Prostate gland (tissue), 2 donors: ENCODE results near the gene CCDC78. TPM values are rescaled to one million over a fixed set of nuclear protein-coding genes. Genes with fewer than 3 reads are reported as not detected.
A peak's percentile ranks its signal among the peaks of the same experiment; 100 is the strongest.

Experiments used
- DNase-seq: peaks from one replicate; pipeline ENCODE4 v3.0.0-alpha.2; 2019; ENCODE audit warnings: low spot score
- H3K27ac ChIP-seq, 2 donors: fragments of 200-600 bp; sonication (generic); 2 replicates each; pipeline ENCODE4 v1.5.1; 2017 to 2019
- H3K27me3 ChIP-seq: fragments of 200-600 bp; sonication (generic); replicated peaks from 2 replicates; pipeline ENCODE4 v1.5.1; 2019; ENCODE audit not compliant: insufficient read depth
- H3K36me3 ChIP-seq, 2 donors: fragments of 200-600 bp; sonication (generic); 1 replicate in 1 of 2; 2 replicates in 1 of 2; pipeline versions ENCODE4 v1.5.1 to v1.8.1; 2017 to 2019
- H3K4me1 ChIP-seq: fragments of 200-600 bp; sonication (generic); replicated peaks from 2 replicates; pipeline ENCODE4 v1.5.1; 2019
- H3K4me3 ChIP-seq, 2 donors: fragments of 200-600 bp; sonication (generic); 2 replicates each; pipeline ENCODE4 v1.5.1; 2017 to 2019
- H3K9me3 ChIP-seq: fragments of 200-600 bp; sonication (generic); 2 replicates; pipeline ENCODE4 v1.5.1; 2017
- CTCF ChIP-seq, 4 experiments: fragments of 200-600 bp in 2 of 4; fragments of 450-650 bp in 2 of 4; sonication (generic) in 2 of 4; IDR thresholded peaks; 1 replicate in 3 of 4; 2 replicates in 1 of 4; pipeline ENCODE4 v1.5.1; 2016 to 2019; ENCODE audit warnings: antibody characterized with exemption in 4 of 4, mild to moderate bottlenecking in 2 of 4, moderate library complexity in 2 of 4
- POLR2A ChIP-seq: fragments of 450-650 bp; IDR thresholded peaks from one replicate; pipeline ENCODE4 v1.6.1; 2016; ENCODE audit warnings: antibody characterized with exemption, mild to moderate bottlenecking
- POLR2AphosphoS5 ChIP-seq: sonication (generic); formaldehyde crosslinking; IDR thresholded peaks from one replicate; pipeline ENCODE4 v1.6.1; 2017; ENCODE audit warnings: antibody characterized with exemption
- WGBS: methylation state at CpG from one replicate; pipeline ENCODE4 v1.1.5; 2018; 5-methylcytosine and 5-hydroxymethylcytosine counted together
- intact Hi-C: fragments of 100-400 bp; cut with DNase I; formaldehyde crosslinking; loops from one replicate; pipeline ENCODE4 v1.14.2; 2022
- total RNA-seq, 2 donors: library from RNA; depleted of rRNA; stranded (reverse); fragments of >200 nt; gene quantifications; one replicate each; pipeline ENCODE4 v1.1.0, GENCODE V29; 2016

CCDC78 gene
- total RNA-seq, 2 donors from 2014 or later = 2.3 to 3.0 TPM

DNA sequence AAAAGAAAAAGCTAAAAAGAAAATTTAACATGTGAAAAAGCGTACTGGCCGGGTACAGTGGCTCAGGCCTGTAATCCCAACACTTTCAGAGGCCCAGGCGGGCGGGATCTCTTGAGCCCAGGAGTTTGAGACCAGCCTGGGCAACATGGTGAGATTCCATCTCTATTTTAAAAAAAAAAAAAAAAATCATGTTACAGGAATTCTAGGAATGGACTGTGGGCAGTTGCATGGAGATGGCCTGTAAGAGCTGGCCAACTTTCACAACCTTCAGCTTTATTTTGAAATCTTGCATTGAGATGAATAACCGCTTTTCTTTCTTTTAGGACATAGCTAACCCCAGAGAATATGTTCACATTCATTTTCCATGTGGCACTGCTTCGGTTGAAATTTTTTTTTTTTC, 22.8 kb upstream of the CCDC78 start:
- TF ChIP-seq POLR2AphosphoS5 = no peak
- TF ChIP-seq CTCF (IDR thresholded peaks at IDR 0.05) = no peak
- TF ChIP-seq POLR2A = no peak
- no peak for DNase-seq
- no peaks in the 10 kb centered on the region for H3K9me3 ChIP-seq
- no peaks in the 10 kb centered on the region for H3K36me3 ChIP-seq
- intact Hi-C loops = no loop called here
- H3K27ac ChIP-seq = no peak overlapping the region
- H3K4me1 ChIP-seq = no peaks in the 10 kb centered on the region
- H3K4me3 ChIP-seq = no peak overlapping the region
- 74% methylated on average over 6 of the region's 6 CpGs for WGBS
- no peaks in the 10 kb centered on the region for H3K27me3 ChIP-seq

- 75% methylated on average over 39 of the region's 39 CpGs for WGBS
Measured at GRCh38 chr16:747978-748746, 21.9 kb upstream of the CCDC78 start.

DNA sequence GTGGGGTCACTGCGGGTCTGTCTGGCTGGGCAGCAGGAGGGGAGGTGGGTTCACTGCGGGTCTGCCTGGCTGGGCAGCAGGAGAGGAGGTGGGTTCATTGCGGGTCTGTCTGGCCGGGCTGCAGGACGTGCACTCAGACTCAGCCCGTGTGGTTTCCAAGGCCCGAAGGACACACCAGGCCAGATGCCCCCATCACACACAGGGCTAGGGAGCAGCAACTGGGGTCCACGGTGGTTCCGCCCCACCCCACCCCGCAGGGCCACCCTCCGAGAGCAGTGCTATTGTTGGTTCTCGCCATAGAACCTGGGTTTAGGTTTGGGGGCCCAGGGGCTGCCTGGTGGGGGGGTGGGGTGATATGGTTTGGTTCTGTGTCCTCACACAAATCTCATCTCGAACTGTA, 20.4 kb upstream of the CCDC78 start:
- Histone ChIP-seq H3K4me1 (no peaks in the 10 kb centered on the region), H3K4me3 (no peak overlapping the region), H3K36me3 (no peaks in the 10 kb centered on the region), H3K27me3 (no peaks in the 10 kb centered on the region), H3K27ac (no peak overlapping the region), H3K9me3 (no peaks in the 10 kb centered on the region)
- intact Hi-C loops = no loop called here
- TF ChIP-seq POLR2A = no peak
- TF ChIP-seq POLR2AphosphoS5 = no peak
- no peak for TF ChIP-seq CTCF (IDR thresholded peaks at IDR 0.05)
- DNase-seq = no peak
- 83% methylated on average over 12 of the region's 13 CpGs for WGBS

More at GRCh38 chr16:747978-748746, 21.9 kb upstream of the CCDC78 start:
- TF ChIP-seq POLR2A (no peak), POLR2AphosphoS5 (no peak), CTCF (IDR thresholded peaks at IDR 0.05) (no peak)
- no peaks in the 10 kb centered on the region for H3K36me3 ChIP-seq
- no peak overlapping the region for H3K27ac ChIP-seq
- no peak for DNase-seq
- intact Hi-C loops = no loop called here
- H3K27me3 ChIP-seq = no peaks in the 10 kb centered on the region
- no peaks in the 10 kb centered on the region for H3K9me3 ChIP-seq
- H3K4me1 ChIP-seq = no peaks in the 10 kb centered on the region
- no peak overlapping the region for H3K4me3 ChIP-seq

DNA sequence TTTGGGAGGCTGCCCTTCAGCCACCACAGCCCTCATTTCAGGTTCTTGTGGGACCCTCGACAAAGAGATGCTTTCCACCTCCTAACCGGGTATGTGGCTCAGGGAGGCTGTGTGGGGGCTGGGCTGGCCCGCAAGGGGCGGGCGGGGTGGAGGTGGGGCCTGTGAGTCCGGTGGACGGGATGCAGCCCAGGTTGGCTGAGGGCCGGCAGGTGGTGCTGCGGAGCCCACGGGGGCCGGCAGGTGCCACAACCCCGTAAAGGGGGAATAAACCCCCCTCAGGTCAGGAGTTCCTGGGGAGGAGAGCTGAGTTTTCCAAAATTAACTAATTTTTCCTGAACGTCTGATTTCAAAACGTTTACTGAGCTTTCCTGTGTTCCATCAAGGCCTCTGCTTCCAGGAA, 19.5 kb upstream of the CCDC78 start:
- TF ChIP-seq POLR2A (no peak), CTCF (IDR thresholded peaks at IDR 0.05) (peak in 1 of 4 experiments; percentile 34), POLR2AphosphoS5 (no peak)
- Histone ChIP-seq H3K4me1 (no peaks in the 10 kb centered on the region), H3K27me3 (no peaks in the 10 kb centered on the region), H3K36me3 (no peaks in the 10 kb centered on the region), H3K27ac (no peak overlapping the region), H3K9me3 (no peaks in the 10 kb centered on the region), H3K4me3 (no peak overlapping the region)
- intact Hi-C loops = no loop called here
- WGBS = 9% methylated on average over 14 of the region's 14 CpGs
- no peak for DNase-seq
